NCI-H345 (cell line): Measurements from ENCODE around the gene LINGO1.

Experiments used
- DNase-seq: peaks from one replicate; lab custom pipeline; 2025; lab: John Stamatoyannopoulos, UW

Gene LINGO1

DNA sequence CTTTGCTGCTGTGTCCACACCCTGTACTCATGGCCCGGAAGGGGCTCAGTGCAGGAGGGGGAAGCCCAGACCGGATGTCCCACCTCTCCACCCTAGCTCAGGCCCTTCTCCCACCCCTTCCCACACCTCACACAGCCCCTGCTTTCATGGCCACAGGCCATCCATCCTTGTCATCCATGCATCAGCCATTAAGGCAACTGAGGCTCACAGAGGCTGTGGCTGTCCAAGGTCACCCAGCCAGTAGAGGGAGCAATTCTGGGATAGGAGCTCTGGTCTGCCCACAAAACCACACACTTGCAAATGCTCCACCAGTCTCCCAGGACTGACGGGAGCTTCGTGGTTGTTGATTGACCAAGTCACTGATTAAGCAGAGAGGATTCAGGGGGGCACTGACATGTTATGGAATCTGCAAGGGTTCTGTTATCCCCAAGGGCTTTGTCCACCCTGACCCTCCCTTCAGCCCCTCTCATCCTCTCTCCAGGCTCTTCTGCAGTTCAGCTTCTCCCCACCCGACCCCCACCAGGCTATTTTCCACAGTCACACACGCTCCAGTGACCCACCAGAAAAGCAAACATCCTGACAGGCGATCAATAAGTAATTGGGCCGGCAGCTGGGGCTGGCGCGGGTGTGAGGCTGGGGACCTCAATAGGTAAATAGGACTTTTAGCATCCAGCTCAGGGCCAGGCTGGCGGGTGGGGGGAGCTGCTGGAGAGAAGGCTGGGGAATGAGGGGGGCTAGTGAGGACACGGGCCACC is 15.1 kb downstream of the LINGO1 start:
- DNase-seq, result no peak

DNA sequence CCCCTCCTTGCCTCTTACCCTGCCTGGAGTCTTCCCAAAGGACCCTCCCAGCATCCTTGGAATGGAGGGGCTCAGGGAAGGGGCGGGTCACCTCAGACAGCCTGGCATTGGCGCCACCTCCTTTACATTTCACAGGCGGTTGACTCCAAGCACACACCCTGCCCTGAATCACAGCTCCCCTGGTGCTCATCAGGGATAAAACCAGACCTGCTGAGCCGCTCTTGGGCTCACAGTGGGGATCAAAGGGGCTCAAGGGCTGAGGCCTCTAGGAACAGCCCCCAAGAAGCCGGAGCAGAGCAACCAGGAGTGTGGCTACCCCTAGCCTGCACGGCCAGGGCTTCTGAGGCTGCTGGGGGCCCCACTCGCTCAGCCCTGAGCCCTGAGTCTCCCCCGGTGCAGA is 16.6 kb downstream of the LINGO1 start:
- no peak for DNase-seq

DNA sequence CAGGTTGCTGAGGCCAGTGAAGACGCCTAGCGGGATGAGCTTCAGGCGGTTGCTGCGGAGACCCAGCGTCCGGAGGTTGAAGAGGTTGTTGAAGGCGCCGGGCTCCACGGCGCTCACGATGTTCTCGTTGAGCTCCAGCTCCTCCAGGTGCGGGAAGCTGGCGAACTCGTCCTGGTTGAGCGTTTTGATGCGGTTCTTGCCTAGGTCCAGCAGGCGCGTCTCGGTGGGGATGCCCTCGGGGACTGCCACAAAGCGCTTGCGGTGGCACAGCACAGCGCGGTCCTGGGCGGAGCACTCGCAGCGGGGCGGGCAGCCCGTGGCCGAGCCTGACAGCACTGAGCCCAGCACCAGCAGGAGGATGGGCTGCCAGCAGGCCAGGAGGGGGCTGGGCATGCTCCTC is 17.2 kb downstream of the LINGO1 start:
- no peak for DNase-seq

DNA sequence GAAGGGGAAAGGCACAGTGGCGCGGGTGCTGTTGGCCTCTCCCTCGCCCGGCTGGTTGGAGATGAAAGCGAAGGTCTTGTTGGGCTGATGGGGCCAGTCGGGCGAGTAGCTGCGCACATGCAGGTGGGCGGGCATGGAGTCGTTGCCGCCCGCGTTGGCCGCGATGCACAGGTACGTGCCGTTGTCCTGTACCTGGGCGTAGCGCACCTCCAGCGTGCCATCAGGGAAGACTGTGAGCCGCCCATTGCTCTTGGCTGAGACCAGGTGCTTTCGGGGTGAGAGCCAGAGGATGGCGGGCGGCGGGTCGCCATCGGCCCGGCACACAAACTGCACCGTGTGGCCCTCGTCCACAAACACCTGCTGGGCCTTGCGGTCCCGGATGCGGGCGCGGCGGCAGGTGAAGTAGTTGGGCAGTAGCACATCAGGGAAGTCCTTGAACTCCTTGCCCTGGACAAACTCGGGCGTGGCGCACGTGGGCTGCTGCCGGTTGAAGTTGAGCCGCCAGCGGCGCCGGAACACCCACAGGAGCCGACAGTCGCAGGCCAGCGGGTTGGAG is 18.4 kb downstream of the LINGO1 start:
- DNase-seq, result no peak

DNA sequence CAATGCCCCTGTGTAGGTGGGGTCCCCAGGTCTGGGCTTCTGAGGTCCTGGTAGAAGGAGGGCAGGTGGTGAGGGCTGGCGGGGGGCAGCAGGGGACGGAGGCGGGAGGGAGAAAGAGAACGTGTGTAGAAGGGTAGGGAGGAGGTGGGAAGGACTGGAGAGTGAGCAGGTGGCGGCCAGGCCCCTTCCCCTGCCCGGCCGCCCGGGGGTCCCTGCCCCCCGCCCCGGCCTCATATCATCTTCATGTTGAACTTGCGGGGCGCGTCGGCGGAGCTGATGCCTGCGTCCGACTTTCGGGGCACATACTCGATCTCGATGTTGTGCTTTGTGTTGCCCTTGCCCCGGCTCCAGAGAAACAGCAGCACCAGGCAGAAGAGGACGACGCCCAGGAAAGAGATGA is 18.9 kb downstream of the LINGO1 start:
- DNase-seq, result no peak

DNA sequence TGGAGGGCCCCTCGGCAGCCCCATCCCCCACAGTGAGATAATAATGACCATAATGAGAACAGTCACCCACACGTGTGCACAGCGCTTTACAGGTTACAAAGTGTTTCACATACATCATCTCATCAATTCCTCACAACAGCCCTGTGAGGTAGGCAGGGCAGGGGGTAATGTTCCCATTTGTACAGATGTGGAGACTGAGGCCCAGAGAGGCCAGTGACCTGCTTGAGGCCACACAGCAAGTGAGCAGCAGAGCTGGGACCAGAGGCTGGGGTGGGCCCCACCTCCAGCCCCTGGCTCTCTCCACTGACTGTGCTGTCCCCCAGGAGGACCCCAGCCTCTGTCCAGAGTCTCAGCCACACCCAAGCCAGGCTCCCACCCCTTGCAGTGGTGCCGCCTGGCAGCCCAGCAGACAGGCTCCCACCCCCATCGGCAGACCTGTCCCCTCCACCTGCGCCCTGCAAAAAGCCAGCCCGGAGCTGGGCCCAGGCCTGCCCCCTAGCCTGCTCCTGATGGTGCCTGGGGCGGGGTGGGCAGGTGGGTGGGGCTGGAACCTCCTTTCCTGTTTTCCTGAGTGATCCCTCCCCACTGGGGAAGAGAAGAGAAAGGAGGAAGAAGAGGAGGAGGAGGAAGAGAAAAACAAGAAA is 19.6 kb downstream of the LINGO1 start:
- no peak for DNase-seq

DNA sequence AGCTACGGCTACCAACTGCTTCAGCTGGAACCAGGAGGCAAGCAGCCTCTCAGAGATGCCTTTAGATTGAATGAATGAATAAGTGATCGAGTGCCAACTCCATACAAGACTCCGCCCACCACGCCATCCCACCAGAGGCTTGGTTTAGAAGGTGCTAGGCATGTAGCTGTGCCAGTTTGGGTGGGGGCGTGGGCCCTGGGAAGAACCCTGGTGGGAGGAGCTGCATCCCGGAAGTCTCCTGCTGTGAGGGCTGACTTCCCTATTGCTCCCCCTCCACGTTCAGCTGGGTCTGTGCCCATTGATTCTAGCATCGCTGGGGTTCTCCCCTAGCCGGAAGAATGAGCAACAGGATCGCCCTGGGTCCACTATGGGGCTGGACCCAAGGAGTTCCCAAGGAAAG is 20.9 kb downstream of the LINGO1 start:
- no peak for DNase-seq

DNA sequence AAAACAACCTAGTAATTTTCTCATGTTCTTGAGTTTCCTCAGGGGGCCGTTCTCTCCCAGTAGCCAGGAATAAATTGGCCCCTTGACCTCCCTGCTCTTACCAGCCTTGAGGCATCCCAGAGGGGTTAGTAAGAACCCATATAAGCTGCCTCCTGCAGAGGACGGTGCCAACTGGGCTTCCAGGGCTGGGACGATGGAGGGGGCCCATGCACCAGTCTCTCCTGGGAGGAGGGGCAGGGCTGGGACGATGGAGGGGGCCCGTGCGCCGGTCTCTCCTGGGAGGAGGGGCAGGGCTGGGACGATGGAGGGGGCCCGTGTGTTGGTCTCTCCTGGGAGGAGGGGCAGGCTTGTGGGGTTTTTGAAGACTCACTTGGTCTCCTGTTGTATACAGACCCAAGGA is 22.0 kb downstream of the LINGO1 start:
- no peak for DNase-seq

DNA sequence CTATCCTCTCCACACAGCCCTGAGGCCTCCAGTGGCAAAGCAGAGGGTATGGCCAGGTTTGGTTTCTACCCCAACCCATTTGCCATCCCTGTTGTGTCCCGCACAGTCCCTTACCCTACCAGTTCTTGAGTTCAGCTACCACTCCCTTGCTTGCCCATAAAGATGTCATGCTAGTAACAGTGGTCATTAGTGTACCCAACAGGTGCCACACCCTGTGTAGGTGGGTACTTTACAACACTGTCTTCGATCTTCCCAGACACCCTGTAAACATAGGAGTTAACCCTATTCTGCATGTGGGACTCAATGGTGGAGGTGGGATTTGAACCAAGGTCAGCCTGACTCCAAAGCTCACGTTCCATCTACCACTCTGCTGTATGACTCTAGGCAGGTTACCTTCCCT is 23.2 kb downstream of the LINGO1 start:
- no peak for DNase-seq

DNA sequence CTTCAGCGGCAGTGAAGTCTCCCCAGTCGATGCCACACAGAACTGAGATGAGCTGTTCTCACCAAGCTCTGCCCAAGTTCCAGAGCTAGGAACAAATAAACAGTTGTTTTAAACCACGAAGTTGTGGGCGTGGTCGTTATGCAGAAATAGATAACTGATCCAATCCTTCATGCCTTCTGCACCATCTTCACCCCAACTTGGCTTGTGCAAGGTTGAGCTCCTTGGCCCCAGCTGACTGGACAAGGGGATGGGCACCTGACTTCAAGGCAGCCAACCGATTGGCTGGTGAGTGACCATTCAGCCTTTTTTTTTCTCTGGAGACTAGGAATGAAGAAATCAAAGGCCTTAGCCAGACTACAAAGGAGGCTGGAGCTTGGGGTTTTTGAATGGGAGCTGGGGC is 23.9 kb downstream of the LINGO1 start:
- DNase-seq, result no peak

DNA sequence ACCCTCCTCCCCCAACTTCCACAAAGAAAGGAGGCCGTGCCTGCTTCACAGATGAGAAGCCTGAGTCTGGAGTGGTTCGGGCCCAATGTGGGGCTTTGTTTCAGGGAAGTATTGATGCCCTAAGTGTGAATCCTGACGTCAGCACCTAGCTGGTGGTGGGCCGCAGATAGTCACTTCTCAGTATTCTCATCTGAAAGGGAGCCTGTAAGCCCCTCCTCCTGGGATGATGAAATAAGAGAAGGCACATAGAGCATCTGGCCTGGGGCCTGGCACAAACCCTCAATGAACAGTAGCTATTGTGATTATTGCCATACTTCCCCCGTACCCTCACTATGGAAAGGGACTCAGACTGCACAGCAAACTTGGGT is 24.8 kb downstream of the LINGO1 start:
- DNase-seq, result no peak

DNA sequence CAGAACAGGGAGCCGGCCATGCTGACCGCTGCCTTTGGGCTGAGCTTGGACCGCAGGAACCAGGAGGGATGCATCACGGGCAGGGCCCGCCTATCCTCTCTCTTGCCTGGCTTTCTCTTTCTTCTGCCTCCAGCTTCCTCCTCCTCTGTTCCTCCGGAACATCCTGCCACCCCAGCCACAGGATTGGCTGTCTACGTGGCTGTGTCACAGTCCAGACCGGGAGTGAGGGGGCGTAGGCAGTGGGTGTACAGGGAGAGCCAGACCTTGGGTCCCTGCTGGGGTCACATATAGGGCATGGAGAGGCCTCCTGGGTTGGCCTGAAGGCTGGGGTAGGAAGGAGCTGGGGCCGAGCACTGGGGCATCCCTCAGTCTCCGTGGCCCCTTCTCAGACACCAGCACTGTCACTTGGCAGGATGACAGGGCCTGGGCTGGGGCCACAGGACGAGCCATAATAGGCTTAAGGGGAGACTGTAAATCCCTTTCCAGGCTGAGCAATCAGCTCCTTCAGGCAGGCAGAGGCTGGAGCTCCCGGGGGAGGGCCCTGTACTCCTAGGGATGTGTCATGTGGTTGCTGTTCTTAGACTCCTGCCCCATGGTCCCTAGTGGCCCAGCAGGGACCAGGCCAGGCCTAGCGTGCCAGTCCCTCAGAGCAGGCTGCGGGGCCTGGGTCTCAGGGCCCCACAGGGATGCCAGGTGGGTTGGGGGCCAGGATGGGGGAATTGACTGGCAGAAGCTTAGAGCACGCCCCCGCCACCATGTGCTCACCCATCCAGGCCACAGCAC is 25.4 kb downstream of the LINGO1 start:
- no peak for DNase-seq

DNA sequence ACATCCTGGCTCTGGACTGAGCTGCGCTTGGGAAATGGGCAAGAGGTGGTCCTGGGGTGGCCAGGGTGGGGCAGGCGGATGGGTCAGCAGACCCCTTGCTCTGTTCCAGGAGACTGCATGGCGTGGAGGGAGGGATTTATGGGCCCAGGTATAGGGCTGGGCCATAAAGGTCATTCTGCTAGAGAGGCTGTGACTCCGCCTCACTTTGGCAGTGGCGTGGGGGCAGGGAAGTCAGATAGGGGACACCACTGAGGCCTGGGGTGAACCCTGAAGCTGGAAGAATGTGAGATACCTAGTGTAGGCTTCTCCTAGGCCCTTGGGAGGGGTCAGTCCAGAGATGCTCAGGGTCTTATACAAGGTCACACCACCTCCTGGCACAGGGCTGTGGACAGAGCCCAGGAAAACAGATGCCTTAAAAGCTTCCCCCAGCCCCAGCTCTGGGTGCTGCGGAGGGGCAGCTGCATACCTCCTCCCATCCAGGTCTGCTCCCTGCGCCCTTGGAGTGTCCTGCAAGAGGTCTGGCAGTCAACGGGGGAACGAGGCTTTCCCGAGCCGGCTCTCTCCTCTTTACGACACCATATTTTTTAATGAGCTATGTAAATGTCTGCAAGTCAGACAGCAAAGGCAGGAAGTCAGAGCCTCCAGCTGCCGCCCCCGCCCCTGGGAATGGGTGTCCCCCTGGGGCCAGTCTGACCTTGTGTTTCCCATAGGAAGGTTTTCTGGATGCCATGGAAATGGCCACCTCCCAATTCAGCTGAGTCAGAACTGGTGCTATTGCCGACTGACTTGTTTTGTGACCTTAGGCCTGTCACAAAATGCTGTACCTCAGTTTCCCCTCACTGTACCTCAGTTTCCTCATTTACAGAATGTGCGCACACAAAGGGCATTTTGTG is 26.3 kb downstream of the LINGO1 start:
- DNase-seq, result no peak

DNA sequence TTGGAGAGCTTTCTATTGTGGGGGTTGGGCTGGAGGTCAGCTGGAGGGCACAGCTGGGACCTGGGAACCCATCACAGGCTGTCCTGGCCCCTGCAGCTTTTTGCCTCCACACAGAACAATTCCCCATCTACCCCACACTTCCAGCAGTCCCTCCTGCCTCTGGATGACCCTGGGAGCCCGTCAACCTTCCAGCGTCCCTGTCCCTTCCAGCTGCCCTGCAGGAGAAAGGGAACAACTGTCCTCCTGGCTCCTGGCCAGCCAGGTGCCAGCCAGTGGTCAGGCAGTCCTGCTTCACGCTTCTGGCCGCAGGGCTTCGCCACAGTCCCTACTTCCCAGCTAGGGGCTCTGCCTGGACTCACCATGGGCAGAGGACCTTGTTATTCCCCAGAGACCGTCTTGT is 27.2 kb downstream of the LINGO1 start:
- DNase-seq, result no peak

DNA sequence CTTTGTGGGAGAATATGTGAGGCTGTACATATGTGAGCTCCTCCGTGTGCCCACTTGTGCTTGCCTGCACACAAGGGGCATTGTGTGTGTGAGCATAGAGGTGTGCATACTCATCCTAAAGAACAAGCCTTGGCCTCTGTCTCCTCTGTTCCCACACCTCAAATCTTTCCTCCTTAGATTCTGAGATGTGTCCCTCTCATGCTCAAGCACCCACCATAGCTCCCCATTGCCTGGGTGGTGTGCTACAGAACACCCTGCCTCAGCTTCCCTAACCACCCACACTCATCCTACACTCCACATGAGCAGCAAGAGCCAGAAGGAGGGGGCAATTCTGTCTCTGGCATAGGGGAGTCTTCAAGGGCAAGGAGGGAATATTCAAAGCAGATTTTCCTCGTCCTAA is 27.7 kb downstream of the LINGO1 start:
- DNase-seq, result no peak

DNA sequence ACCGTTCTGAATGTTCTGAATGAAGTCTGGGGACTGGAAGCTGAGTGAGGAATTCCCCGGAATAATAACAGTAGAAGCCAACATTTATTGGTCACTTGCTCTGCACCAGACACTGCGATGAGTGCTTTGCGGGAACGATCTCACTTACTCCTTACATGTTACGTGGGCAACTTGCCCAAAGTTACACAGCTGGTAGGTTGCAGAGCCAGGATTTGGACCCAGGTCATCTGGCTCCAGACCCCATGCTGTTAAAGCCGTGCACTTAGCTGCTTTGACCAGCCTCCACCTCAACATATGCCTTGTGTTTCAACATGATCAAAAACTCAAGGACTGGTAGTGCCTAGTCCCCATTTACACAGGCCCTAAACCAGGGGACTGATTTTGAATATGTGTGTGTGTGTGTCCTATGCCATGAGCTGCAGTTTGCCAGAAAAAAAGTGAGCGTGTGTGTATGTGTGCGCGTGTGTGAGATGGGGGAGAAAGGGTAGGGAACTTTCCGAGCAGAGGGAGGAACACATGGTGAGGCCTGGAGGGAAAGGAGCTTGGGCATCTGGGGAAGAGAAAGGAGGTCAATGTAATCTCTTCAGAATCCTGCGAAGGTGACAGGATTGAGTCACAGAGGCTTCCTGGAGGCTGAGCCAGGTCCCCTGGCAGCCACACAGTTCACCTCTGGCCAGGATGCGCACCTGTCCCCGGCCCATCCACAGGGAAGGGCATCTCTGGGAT is 28.9 kb downstream of the LINGO1 start:
- DNase-seq, result no peak

DNA sequence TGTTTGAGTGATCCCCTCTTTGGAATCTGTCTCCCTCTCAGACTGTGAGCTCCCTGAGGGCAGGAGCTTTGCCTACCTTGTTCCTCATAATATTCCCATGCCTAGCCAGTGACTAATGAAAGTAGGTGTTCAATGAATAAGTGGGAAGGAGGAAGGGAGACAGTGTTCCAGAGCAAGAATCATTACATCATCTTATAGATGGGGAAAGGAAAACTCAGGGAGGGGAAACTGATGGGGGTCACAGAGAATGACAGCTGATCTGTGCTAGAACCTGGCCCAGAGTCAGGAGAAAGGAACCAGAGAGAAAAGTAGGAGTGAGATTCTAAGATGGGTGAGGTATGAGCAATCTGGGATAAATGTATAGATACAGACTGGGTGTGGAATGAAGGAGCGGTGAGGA is 29.9 kb downstream of the LINGO1 start:
- DNase-seq, result no peak

DNA sequence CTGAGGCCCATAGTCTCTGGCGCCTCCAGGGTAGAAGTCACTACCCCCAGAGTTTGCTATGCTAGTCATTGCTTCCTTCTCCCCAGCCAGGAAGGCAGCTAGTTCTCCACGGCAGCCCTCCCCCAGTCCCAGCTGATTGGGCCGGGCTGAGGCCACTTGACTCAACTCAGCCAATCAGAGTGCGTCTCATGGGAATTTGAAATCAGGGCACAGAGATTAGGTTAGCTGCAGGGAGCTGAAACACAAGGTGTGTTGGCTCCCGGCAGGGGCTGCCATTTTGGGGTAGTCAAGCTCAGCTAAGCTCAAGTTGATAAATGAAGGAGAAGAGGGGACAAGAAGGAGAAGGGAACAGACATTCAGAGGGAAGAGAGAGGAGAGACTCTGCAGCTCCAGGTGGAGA is 32.8 kb downstream of the LINGO1 start:
- no peak for DNase-seq

DNA sequence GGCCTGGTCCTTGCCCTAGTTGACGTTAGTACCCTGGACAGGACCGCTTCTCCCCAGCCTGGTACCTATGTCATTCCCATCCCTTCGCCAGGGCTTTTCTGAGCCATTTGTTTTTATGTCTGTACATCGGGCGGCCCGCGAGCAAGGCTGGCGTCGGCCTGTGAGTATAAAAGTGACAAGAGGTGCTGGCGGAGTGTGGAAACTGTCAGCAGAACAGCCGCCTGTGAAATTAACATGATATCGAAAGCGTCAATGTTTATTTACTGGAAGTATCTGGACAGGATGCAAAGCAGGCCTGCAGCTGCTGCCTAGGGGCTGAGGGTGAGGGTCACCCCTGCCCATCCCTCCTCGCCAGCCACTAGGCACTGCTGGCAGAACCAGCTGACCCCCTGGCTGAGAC is 33.4 kb downstream of the LINGO1 start:
- DNase-seq, result no peak

DNA sequence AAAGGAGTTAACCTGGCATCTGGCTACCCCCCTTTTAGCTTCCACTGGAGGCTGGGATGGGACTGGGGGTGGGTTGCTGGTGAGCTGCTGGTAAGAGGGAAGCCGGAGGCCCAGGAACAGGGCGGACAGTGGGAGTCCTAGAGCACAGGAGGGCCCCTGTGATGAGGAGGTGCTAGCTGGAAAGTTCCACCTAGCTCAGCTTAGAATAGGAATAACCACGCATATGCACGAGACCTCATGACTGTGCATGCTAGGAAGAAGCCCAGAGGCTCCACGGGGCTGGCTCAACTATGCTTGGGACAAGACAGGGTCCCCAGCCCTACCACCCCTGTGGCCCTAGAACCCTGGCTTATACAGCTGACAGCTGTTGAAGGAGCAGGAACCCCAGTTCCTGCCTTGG is 34.1 kb downstream of the LINGO1 start:
- DNase-seq, result no peak

DNA sequence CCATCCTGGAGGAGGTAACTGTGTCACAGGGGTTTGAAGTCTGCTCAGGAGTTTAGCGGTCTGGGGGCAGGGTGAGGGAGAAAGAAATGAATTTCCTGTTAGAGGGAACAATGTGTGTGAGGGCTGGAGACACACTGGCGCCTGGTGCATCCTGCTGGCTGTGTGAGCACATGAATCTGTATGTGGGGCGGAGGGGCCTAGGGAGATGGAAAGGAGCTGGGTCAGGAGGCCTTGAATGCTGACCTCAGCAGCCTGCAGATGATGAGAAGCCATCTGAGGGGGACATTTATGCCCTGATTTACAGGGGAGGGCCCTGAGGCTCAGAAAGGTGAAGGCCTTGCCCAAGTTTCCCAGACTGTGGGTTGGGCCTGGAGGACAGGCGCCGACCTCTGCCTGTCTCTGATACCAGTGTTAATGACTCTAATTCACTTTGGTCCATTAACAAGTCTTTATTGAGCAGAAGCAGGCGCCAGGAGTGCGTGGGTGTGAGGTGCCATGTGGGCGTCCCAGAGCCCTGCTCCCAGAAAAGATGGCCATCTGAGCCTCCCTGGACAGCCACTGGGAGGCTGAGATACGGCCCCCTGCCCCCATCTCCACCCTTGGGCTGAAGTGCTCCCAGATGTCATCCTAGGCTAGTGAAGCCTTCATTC is 34.8 kb downstream of the LINGO1 start:
- no peak for DNase-seq
